RWPE2 (cell line): ENCODE data around the gene UPF1.
A peak's percentile ranks its signal among the peaks of the same experiment; 100 is the strongest.

ENCODE experiments used
- ATAC-seq: fragments of 200-7000 bp; cut with Tn5 transposase; 3 replicates; pipeline ENCODE4 v1.9.1; 2021; ENCODE audit warnings: low read depth
- DNase-seq: peaks from one replicate; pipeline ENCODE4 v3.0.0-alpha.2; 2020; ENCODE audit warnings: low spot score
- H3K27ac ChIP-seq: fragments of 450-650 bp; 2 replicates; pipeline ENCODE4 v1.5.1; 2017; ENCODE audit warnings: mild to moderate bottlenecking; ENCODE audit not compliant: poor library complexity, severe bottlenecking
- H3K27me3 ChIP-seq: fragments of 250-450 bp; sonication (Bioruptor Pico); 2 replicates; pipeline ENCODE4 v1.5.1; 2021; ENCODE audit warnings: mild to moderate bottlenecking, moderate library complexity; ENCODE audit not compliant: insufficient read depth, poor library complexity, severe bottlenecking
- H3K36me3 ChIP-seq: fragments of 250-450 bp; sonication (Bioruptor Pico); 2 replicates; pipeline ENCODE4 v1.5.1; 2020; ENCODE audit warnings: low read depth, mild to moderate bottlenecking, moderate library complexity
- H3K4me1 ChIP-seq: fragments of 250-450 bp; sonication (Bioruptor Pico); 2 replicates; pipeline ENCODE4 v1.5.1; 2021; ENCODE audit warnings: mild to moderate bottlenecking, moderate library complexity; ENCODE audit not compliant: insufficient read depth, poor library complexity, severe bottlenecking
- H3K4me3 ChIP-seq: fragments of 250-450 bp; sonication (Bioruptor Pico); 2 replicates; pipeline ENCODE4 v1.5.1; 2021; ENCODE audit warnings: mild to moderate bottlenecking, moderate library complexity; ENCODE audit not compliant: severe bottlenecking
- H3K9me3 ChIP-seq: fragments of 250-450 bp; sonication (Bioruptor Pico); 2 replicates; pipeline ENCODE4 v1.5.1; 2021; ENCODE audit warnings: mild to moderate bottlenecking, moderate library complexity; ENCODE audit not compliant: severe bottlenecking
- CTCF ChIP-seq: fragments of 450-650 bp; IDR thresholded peaks from one replicate; pipeline ENCODE4 v1.5.1; 2017; ENCODE audit warnings: mild to moderate bottlenecking, moderate library complexity; ENCODE audit not compliant: poor library complexity, severe bottlenecking

The UPF1 gene

GRCh38 chr19:18832306-18833140 lies 764 bp downstream of the UPF1 start:
- Histone ChIP-seq H3K9me3 (no peaks in the 10 kb centered on the region), H3K36me3 (peaks cover 35% of the 10 kb centered on the region), H3K4me1 (peaks cover 7% of the 10 kb centered on the region), H3K27ac (peak overlapping the region; percentile 56), H3K4me3 (peak overlapping the region; percentile 83), H3K27me3 (no peaks in the 10 kb centered on the region)
- DNase-seq: no peak
- peak; percentile 30 for TF ChIP-seq CTCF
- ATAC-seq: peak; percentile 60

GRCh38 chr19:18833141-18833476 lies 1.4 kb downstream of the UPF1 start:
- DNase-seq (no peak), ATAC-seq (peak; percentile 6; the same call in 1 of the 3 replicates)
- Histone ChIP-seq H3K36me3 (peaks cover 41% of the 10 kb centered on the region), H3K4me1 (peaks cover 7% of the 10 kb centered on the region), H3K4me3 (peak overlapping the region; percentile 83), H3K27ac (peak overlapping the region; percentile 56), H3K27me3 (no peaks in the 10 kb centered on the region), H3K9me3 (no peaks in the 10 kb centered on the region)
- TF ChIP-seq CTCF: no peak

GRCh38 chr19:18833849-18834643 lies 2.3 kb downstream of the UPF1 start:
- H3K27ac ChIP-seq: no peak overlapping the region
- no peak for ATAC-seq

GRCh38 chr19:18834644-18834984 lies 2.9 kb downstream of the UPF1 start:
- TF ChIP-seq CTCF: no peak
- Histone ChIP-seq H3K27ac (no peak overlapping the region), H3K4me1 (peaks cover 7% of the 10 kb centered on the region), H3K27me3 (no peaks in the 10 kb centered on the region), H3K4me3 (peak overlapping the region; percentile 83), H3K9me3 (no peaks in the 10 kb centered on the region), H3K36me3 (peaks cover 56% of the 10 kb centered on the region)
- ATAC-seq (no peak), DNase-seq (no peak)

More at GRCh38 chr19:18833849-18834643, 2.3 kb downstream of the UPF1 start:
- Histone ChIP-seq H3K36me3 (peaks cover 51% of the 10 kb centered on the region), H3K4me1 (peaks cover 7% of the 10 kb centered on the region), H3K4me3 (peak overlapping the region; percentile 83), H3K9me3 (no peaks in the 10 kb centered on the region), H3K27me3 (no peaks in the 10 kb centered on the region)
- DNase-seq: no peak
- no peak for TF ChIP-seq CTCF
